Measurements from ENCODE around the gene HLF.

HLF gene

DNA sequence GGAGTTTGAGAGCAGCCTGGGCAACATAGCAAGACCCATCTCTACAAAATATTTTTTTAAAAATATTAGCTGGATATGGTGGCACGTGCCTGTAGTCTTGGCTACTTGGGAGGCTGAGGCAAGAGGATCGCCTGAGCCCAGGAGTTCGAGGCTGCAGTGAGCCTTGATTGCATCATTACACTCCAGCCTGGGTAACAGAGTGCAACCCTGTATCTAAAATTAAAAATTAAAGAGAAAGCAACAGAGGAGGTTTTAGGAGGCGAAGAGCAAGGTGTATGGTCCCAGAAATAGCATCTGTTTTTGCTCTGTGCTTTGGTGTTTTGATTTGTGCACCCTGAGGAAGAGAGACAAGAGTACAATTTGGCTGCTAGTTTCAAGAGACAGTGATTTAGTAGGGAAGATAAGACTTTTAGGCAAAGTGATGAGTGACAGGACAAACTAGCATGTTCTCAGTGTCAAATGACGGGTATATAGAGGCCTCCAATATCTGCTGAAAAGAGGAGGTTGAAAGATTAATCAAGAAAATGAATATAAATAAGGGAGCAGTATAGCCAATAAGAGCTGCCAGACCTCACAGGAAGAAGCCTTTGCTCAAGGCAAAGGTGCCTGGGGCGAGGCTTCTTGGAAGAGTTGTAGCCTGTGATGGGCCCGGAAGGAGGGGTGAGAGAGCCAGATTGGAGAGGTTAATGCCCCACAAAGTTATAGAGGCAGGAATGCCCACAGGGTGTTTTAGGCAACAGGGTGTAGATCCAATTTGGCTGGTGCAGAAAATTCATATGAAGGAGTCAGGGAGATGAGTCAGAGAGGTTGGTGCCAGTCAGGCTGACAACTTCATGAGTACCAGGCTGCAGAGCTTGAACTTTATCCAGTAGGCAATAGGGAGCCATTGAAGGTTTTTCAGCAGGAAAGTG, 11.4 kb downstream of the HLF start:
- no peak for DNase-seq (ENCODE audit: low read depth in 3 of 3)

DNA sequence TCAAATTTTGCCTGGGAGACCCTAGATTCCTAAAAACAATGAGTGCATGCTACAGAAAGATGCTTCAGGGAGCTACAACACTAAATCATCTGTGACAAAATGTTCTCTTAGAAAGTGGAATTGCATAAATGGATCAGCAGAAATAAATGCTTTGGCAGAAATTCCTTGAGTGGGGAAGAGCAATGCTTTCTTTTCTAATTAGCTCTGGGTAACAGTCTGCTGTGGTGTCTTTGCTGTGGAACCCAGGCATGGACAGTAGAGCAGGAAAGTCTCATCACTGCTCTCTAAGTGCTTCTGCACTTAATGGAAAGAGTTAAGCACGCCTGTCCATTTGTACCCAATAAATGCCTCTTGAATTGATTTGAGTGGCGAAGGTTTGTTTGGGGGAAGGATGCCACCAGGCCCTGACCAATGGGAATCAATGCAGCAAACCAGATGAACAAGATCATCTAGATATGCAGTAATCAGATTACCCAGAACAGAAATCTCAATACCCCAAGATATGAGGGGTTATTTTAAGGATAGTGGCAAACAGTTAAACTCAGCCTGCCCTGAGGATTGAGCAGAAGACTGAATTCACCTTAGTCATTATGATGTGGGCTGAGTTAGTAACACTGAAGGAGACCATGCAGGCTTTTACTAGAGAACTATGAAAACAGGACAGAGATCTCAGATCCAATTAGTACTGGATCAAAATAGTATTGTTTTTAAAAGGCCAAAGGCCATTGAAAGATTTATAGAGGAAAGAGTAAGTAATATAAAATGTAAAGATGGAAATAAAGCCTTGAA, 13.6 kb downstream of the HLF start:
- no peak for DNase-seq (ENCODE audit: low read depth in 3 of 3)

GRCh38 chr17:55279203-55279602, 14.4 kb downstream of the HLF start:
- DNase-seq (ENCODE audit: low read depth in 3 of 3) = no peak

DNA sequence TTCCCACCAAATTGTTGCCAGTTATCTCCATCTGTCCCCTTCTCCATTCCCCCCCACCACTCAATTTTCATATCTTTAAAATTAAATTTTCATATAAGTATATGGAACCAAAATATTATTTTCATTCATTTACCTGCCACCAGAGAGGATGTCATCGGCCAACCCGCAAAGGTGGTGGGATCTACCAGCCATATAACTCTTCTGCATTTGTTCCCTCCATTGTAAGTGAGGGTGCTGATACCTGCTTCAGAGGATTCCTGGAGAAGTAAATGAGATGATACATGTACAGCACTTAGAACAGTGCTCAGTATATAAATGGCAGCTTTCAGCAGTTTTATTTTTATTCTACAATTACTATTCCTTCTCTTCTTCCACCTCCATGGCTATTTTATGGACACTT, 15.0 kb downstream of the HLF start:
- DNase-seq (ENCODE audit: low read depth in 3 of 3) = no peak

- no peak for DNase-seq (ENCODE audit: low read depth in 3 of 3)
These were observed 15.5 kb downstream of the HLF start for GRCh38 chr17:55280212-55280611.

- no peak for DNase-seq (ENCODE audit: low read depth in 3 of 3)
These were observed 17.1 kb downstream of the HLF start for GRCh38 chr17:55281649-55282378.

DNA sequence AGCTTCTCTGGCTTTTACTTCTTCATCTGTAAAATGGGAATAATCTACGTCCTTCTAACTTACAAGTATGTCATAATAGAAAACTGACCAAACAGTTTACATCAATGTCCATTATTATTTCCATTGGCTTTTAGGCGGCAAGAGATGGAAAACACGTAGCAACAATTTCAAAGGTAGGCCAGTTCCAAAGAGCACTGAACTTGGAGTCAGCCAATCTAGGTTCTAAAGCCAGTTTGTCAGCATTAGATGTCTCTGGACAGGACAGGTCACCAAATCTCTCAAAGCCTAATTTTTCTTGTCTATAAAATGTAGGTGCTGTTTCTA, 17.6 kb downstream of the HLF start:
- no peak for DNase-seq (ENCODE audit: low read depth in 3 of 3)

DNA sequence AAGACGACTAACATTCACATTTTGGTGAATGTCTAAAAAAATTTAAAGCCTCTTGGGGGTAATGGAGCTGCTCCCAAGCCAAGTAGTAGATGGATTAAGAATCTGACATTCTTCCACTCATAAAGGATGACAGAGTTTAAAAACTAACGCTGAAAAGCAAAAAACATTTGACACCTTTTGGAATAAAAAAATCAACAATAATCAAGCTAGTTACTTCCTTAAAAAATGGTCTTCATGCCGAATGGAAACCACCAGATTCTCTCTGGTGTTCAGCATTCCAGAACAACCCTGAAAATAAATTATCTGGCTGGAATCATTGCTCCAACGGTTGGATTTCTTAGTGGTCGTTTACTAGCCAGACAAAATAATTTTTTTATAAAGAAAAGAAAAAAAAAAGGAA, 18.0 kb downstream of the HLF start:
- DNase-seq (ENCODE audit: low read depth in 3 of 3) = no peak

GRCh38 chr17:55283256-55283965, 18.7 kb downstream of the HLF start:
- DNase-seq (ENCODE audit: low read depth in 3 of 3) = no peak

- no peak for DNase-seq (ENCODE audit: low read depth in 3 of 3)
These were observed 19.5 kb downstream of the HLF start for GRCh38 chr17:55284001-55284884.

DNA sequence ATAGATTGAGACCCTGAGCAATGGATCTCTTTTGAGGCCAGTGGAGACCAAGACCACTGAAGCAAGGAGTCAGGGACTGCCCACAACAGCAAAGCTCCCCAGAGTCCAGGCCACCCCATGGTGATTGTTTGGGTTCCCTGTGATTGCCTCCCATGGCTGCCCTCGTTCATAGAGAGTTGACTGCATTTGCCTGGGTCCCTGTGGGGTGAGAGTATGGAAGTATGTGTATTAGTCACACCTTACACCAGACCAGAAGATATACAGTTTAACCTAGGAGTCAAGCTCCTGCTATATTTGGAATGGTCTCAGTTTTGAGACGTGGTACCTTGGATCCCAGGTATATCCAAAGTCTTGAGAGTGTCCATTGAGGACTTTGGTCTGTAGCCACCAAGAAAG, 20.2 kb downstream of the HLF start:
- no peak for DNase-seq (ENCODE audit: low read depth in 3 of 3)

GRCh38 chr17:55285340-55286301, 20.9 kb downstream of the HLF start:
- no peak for DNase-seq (ENCODE audit: low read depth in 3 of 3)

- no peak for DNase-seq (ENCODE audit: low read depth in 3 of 3)
These were observed 22.2 kb downstream of the HLF start for GRCh38 chr17:55286681-55287589.

GRCh38 chr17:55288356-55289105, 23.8 kb downstream of the HLF start:
- no peak for DNase-seq (ENCODE audit: low read depth in 3 of 3)

- DNase-seq (ENCODE audit: low read depth in 3 of 3) = no peak
These were observed 24.3 kb downstream of the HLF start for GRCh38 chr17:55289106-55289446.

DNA sequence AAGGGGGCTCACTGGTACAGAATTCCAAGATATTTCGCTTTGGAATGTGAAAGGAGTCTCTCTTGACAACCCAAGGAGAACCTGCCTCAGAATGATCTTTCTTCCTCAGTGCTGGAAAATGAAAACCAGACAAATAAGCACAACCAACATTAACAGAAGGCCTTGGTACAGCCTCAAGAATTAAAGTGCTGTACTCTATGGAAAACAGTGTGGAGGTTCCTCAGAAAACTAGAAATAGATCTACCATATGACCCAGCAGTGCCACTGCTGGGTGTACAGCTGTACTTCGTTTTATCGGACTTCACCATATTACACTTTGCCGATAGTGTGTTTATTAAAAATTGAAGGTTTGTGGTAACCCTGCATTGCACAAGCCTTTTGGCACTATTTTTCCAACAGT, 25.2 kb downstream of the HLF start:
- no peak for DNase-seq (ENCODE audit: low read depth in 3 of 3)

- no peak for DNase-seq (ENCODE audit: low read depth in 3 of 3)
These were observed 25.8 kb downstream of the HLF start for GRCh38 chr17:55290492-55291113.

- no peak for DNase-seq (ENCODE audit: low read depth in 3 of 3)
These were observed 26.4 kb downstream of the HLF start for GRCh38 chr17:55291114-55291507.
